Measurements from ENCODE around the gene PHACTR1. TPM values are rescaled to one million over a fixed set of nuclear protein-coding genes. Genes with fewer than 3 reads are reported as not detected.

Gene PHACTR1
- polyA plus RNA-seq, 1 of the 3 experiments (the other 2 are of a cell fraction), result 0.12 TPM

GRCh38 chr6:13198168-13198567, 481.6 kb downstream of the PHACTR1 start:
- 51% methylated on average over 6 of the region's 6 CpGs for WGBS (ENCODE audit: low lambda C conversion rate)

GRCh38 chr6:13201336-13201735, 484.8 kb downstream of the PHACTR1 start:
- no peak for DNase-seq
- ChIA-PET POLR2A (no interaction called here), CTCF (no interaction called here)
- Histone ChIP-seq H3K9me3 (no peaks in the 10 kb centered on the region), H3F3A (replicated peaks; ENCODE audit: insufficient read depth) (no peaks in the 10 kb centered on the region), H2AFZ (ENCODE audit: low read depth) (no peak overlapping the region), H3K79me2 (ENCODE audit: insufficient read depth) (no peaks in the 10 kb centered on the region), H4K20me1 (ENCODE audit: insufficient read depth) (no peaks in the 10 kb centered on the region), H3K9me2 (no peaks in the 10 kb centered on the region), H3K4me3 (ENCODE audit: low read depth in 2 of 2, low read length in 1 of 2) (no peak overlapping the region), H3K27ac (ENCODE audit: low read depth in 2 of 2, low read length in 1 of 2) (no peak overlapping the region), H3K9ac (no peak overlapping the region), H3K4me1 (ENCODE audit: control insufficient read depth in 1 of 2, insufficient read depth in 2 of 2, low read depth in 1 of 2, low read length in 1 of 2) (peaks cover 0 to 6% of the 10 kb centered on the region in 2 experiments; a peak in 1 of 4 replicates), H3K27me3 (ENCODE audit: insufficient read depth) (no peaks in the 10 kb centered on the region), H3K4me2 (no peak overlapping the region), H3K36me3 (replicated peaks in 1 of 2; ENCODE audit: control insufficient read depth in 1 of 2, insufficient read depth in 2 of 2, low read length in 1 of 2) (no peaks in the 10 kb centered on the region)
- TF ChIP-seq PBX3 (IDR thresholded peaks at IDR 0.05) (no peak), FOSL2 (IDR thresholded peaks at IDR 0.05; ENCODE audit: borderline replicate concordance, low read depth) (no peak), CHD2 (IDR thresholded peaks at IDR 0.05; ENCODE audit: low read length, partially characterized antibody) (no peak), TEAD4 (IDR thresholded peaks at IDR 0.05; ENCODE audit: borderline replicate concordance, insufficient read depth) (no peak), YY1 (IDR thresholded peaks at IDR 0.05; ENCODE audit: low read depth) (no peak), TCF12 (IDR thresholded peaks at IDR 0.05) (no peak), JUND (IDR thresholded peaks at IDR 0.05) (no peak), NFIC (IDR thresholded peaks at IDR 0.05; ENCODE audit: borderline replicate concordance) (no peak)
- 75% methylated on average over 6 of the region's 6 CpGs for WGBS (ENCODE audit: low lambda C conversion rate)

More at GRCh38 chr6:13198168-13198567, 481.6 kb downstream of the PHACTR1 start:
- POLR2A ChIA-PET, result no interaction called here
- DNase-seq, result no peak
- CTCF ChIA-PET, result no interaction called here
- H4K20me1 ChIP-seq (ENCODE audit: insufficient read depth), result no peaks in the 10 kb centered on the region
- TF ChIP-seq PBX3 (IDR thresholded peaks at IDR 0.05) (no peak), GATA2 (CRISPR knock-in tag; IDR thresholded peaks at IDR 0.05) (no peak), SIN3A (IDR thresholded peaks at IDR 0.05; ENCODE audit: borderline replicate concordance, low read depth, low read length) (no peak), SMC3 (IDR thresholded peaks at IDR 0.05; ENCODE audit: low read depth, low read length) (no peak), TAF1 (IDR thresholded peaks at IDR 0.05; ENCODE audit: borderline replicate concordance, low read depth, low read length) (no peak), EZH2phosphoT487 (IDR thresholded peaks at IDR 0.05; ENCODE audit: borderline replicate concordance, low read depth) (no peak), TCF12 (IDR thresholded peaks at IDR 0.05) (no peak), MXI1 (IDR thresholded peaks at IDR 0.05; ENCODE audit: low read depth, low read length) (no peak), RXRA (IDR thresholded peaks at IDR 0.05; ENCODE audit: borderline replicate concordance, low read depth) (no peak), RAD21 (IDR thresholded peaks at IDR 0.05; ENCODE audit: low read length) (no peak), POLR2AphosphoS5 (IDR thresholded peaks at IDR 0.05; ENCODE audit: low read depth, low read length) (no peak), NRF1 (IDR thresholded peaks at IDR 0.05; ENCODE audit: low read depth, low read length) (no peak), IRF3 (IDR thresholded peaks at IDR 0.05; ENCODE audit: low read depth, low read length) (no peak)
- H3F3A ChIP-seq (replicated peaks; ENCODE audit: insufficient read depth), result no peaks in the 10 kb centered on the region
- no peak overlapping the region for H3K9ac ChIP-seq
- H3K9me2 ChIP-seq, result no peaks in the 10 kb centered on the region
- H3K79me2 ChIP-seq (ENCODE audit: insufficient read depth), result no peaks in the 10 kb centered on the region
- no peak overlapping the region; a peak in 1 of 4 replicates for H3K27ac ChIP-seq (ENCODE audit: low read depth in 2 of 2, low read length in 1 of 2)
- H2AFZ ChIP-seq (ENCODE audit: low read depth), result no peak overlapping the region
- no peak overlapping the region for H3K4me3 ChIP-seq (ENCODE audit: low read depth in 2 of 2, low read length in 1 of 2)
- peaks cover 0 to 6% of the 10 kb centered on the region in 2 experiments; a peak in 1 of 4 replicates for H3K4me1 ChIP-seq (ENCODE audit: control insufficient read depth in 1 of 2, insufficient read depth in 2 of 2, low read depth in 1 of 2, low read length in 1 of 2)
- H3K27me3 ChIP-seq (ENCODE audit: insufficient read depth), result no peaks in the 10 kb centered on the region
- no peaks in the 10 kb centered on the region for H3K36me3 ChIP-seq (replicated peaks in 1 of 2; ENCODE audit: control insufficient read depth in 1 of 2, insufficient read depth in 2 of 2, low read length in 1 of 2)
- no peaks in the 10 kb centered on the region for H3K9me3 ChIP-seq
- H3K4me2 ChIP-seq, result no peak overlapping the region

Data from SK-N-SH (cell line).